HG03045 (cell line): ENCODE results near the gene MAPK6.
"Not testable (repeated sequence)": the region's sequence is repeated elsewhere in the genome, so short reads cannot be mapped to it uniquely, and the experiment has no call there.

Source experiments
- ATAC-seq: cut with Tn5 transposase; IDR thresholded peaks from one replicate; pipeline ENCODE4 v1.9.1; 2021; ENCODE audit warnings: mild to moderate bottlenecking, moderate library complexity; ENCODE audit not compliant: unreplicated experiment

The MAPK6 gene

DNA sequence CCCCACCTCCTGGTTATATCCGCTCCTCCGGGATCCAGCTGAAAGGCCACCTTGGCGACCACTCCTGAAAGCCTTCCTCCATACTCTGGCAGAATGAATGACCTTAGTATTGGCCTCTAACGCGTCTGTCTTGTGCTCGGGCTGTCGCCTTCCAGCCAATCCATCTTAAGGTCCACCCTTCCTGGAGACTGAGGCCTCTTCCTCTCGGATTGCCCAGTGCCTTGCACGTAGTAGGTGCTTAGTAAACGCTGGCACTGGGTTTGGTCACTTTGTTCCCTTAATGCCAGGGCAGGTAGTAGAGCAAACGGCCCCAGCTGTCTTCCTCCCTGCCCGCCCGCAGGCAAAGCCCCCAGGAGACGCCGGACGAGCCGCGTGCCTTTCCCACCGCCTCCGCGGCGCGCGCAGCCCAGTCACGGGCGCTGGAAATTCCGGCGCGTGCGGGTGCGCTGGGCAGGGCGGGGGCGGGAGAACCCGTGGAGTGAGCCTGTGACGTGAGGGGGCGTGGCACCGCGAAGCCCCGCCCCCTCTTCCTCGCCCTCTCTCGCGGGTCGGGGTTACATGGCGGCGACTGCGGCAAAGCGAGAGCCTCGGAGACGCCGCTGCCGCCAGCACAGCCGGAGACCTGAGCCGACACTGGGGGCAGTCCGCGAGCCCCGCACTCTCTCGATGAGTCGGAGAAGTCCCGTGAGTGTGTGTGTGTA lies at the start of gene MAPK6:
Gene MAPK6 (plus strand): TSS at position 527 of the 701 bp plus-strand sequence. CDS start 27,242 bp downstream, outside the sequence.
- peak; percentile 76 for ATAC-seq

DNA sequence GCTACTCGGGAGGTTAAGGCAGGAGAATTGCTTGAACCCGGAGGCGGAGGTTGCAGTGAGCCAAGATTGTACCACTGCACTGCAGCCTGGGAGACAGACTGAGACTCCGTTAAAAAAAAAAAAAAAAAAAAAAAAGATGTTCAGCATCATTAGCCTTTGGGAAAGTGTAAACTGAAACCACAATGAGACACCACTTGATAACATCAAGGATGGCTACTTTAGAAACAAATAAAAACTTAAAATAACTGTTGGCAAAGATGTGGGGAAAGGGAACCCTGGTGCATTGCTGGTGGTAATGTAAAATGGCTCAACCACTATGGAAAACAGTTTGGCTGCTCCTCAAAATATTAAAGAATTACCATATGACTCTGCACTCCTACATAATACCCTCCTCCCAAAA lies 49.3 kb upstream of the MAPK6 start:
- no peak for ATAC-seq

DNA sequence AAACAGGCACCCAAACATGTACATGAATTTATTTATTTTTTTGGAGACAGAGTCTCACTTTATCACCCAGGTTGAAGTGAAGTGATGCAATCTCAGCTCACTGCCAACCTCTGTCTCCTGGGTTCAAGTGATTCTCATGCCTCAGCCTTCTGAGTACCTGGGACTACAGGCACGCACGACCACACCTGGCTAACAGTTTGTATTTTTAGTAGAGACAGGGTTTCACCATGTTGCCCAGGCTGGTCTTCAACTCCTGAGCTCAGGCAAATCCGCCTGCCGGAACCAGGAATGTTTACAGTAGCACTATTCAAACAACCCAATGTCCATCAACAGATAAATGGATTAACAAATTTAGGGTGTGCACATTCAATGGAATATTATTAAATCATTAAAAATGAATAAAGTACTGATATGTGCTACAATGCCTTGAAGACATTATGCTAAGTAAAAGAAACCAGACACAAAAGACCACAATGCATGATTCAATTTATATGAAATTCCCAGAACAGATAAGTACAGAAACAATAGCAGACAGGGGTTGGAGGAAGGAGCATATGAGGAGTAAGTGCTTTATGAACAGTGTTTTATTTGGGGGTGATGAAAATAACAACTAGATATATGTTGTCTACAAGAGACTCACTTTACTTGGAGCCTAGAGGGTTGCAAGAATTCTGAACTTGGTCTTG lies 48.7 kb upstream of the MAPK6 start:
- no peak for ATAC-seq

DNA sequence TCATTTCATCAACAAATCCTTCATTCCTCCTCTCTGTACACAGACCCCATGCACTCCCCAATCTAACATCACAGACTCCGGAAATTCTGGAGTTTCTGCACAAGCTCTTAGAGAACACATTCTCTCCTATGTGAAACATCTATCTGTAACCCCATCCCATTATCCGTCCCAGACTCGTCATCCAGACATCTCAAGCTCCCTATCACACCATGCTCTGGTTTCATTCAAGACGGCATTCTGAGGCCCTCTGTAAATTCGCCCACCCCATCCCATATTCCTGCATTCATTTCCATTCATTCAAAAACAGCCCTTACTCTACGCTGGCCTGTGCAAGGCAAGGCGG lies 48.0 kb upstream of the MAPK6 start:
- ATAC-seq: no peak

DNA sequence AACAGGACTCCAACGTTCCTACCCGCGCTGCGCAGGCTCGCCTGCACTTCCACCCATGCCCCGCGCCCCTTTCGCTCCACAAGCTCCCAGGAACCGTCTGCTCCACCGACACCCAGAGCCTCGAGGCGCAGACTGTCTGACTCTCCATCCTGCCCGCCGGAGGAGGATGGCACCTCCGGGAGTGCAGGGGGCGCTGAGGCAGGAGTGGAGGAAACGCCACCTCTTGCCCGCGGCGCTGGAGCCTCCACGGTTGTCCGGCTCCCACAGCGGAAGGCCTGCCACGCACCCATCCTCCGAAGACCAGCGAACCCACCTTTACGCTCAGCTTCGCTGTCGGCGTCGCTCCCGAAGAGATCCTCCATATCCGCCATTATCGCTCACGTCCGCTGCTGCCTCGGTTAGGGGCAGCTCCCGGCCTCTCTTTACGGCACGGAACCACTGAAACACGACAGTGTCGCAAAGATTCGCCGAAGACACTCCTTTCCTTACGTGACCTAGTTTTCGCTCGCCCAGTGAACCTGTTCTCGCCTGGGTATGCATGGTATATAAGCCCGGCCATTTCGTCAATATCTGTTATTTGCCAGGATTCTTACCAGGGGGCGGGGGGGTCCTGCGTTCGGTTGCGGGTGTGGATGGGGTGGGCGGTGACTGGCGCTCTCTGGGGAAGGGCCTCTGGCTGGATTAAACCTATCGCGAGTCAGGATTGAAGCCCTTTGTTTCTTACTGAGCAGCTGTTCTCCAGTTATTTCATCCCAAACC lies 47.5 kb upstream of the MAPK6 start, which contains the start of gene LEO1:
Gene LEO1 (minus strand): TSS at position 404 of the 759 bp plus-strand sequence. CDS start 33 bp downstream, at position 371.
- ATAC-seq: peak; percentile 87

DNA sequence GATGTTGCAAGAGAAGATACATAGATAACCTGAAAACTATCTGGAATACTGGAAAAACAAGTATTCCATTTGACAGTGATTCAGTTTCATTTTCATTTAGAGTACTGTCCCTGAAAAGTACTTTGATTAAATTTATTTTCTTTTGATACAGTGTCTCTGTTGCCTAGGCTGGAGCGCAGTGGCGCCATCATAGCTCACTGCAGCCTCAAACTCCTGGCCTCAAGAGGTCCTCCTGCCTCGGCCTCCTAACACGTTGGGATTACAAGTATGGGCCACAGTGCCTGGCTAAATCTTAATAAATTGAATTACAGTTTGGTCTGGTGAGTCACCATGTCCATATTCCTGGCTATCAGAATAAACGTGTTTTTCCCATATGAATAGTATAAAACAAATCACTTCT lies 45.8 kb upstream of the MAPK6 start:
- no peak for ATAC-seq

DNA sequence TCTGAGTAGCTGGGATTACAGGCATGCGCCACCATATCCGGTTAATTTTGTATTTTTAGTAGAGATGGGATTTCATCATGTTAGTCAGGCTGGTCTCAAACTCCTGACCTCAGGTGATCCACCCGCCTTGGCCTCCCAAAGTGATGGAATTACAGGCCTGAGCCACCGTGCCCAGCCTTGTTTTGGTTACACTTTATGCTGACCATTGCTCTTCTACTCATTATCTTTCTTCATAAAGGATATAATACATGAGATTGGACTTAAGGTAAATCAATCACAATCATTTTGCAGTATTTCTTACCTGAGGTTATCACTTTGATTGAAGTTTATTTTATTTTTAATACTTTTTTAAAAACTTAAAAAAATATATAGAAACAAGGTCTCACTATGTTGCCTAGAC lies 45.2 kb upstream of the MAPK6 start:
- no peak for ATAC-seq

DNA sequence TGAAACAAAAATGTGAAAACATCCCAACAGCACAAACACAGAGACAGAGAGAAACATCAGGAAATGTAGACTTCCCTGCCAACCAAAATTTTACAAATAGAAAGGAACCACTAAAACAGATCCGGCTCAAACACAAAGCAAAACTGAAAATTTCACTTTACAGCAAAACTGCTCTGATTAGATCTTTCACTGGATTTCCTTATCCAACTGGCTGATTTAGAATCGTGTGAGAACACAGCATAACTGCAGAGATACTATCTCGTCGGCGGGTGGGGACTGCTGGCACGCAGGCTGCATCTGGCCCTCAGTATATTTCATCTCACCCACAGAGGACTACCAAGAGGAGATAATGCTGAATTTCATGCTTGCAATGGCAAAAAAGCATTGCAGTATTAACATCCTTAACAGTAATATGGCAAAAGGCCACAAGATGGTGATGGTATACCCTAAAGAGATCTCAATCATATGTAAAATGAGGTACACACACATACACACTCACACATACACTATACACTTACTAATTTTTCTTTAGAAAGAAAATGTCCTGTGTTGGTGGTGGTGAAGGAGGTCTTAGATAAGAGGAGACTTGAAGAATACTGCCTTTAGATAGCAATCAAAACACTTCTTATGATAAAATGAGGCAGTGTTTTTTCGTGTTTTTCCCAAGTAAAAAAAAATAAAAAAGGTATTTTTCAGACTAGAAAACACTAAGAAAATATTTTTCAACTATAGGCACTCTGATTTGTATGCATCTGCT lies 36.8 kb upstream of the MAPK6 start:
- peak; percentile 72 for ATAC-seq

DNA sequence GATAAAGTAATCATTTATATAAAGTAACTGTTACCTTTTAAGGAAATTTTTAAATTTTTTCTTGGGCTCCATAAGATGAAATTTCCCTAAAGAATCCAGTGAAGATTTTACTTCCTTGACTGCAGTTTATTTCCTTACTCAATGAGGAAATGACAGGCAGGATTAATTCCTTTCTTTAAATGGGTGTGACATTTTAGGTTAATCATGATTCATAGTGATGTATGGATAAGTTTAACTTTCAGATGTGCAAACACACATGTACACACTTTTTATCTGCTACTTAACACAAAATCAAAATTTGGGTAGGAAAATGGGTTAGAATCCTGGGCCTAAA lies 36.3 kb upstream of the MAPK6 start:
- no peak for ATAC-seq

DNA sequence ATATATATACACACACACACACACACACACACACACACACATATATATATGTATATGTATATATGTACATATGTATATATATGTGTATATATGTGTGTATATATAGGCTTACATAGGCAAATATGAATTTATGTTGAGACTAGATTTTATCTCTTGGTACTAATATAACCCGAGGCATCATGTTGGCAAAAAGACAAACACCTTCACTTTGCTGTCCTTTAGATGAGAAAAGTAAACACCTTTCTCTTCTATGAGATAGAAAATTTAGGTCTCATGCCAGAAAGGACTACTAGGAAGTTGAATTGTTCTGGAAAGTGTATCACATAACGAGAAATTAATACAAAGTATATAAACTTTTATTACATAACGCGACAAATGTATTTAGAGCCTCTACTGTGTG lies 27.9 kb upstream of the MAPK6 start:
- ATAC-seq: no peak

DNA sequence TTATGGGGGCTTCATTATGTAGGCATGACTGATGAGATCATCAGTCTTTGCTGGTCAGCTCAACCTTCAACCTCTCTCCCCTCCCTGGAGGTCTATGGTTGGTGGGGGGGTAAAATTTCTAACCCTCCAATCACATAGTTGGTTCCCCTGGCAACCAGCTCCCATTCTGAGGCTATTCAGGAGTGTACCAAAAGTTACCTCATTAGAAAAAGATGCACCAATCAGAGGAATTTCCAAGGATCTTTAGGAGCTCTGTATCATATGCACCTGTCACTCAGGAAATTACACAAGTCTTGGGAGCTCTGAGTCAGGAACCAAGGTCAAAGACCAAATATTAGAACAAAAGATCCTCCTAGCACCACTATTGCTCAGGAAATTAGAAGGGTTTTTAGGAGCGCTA lies 26.1 kb upstream of the MAPK6 start:
- ATAC-seq: no peak

DNA sequence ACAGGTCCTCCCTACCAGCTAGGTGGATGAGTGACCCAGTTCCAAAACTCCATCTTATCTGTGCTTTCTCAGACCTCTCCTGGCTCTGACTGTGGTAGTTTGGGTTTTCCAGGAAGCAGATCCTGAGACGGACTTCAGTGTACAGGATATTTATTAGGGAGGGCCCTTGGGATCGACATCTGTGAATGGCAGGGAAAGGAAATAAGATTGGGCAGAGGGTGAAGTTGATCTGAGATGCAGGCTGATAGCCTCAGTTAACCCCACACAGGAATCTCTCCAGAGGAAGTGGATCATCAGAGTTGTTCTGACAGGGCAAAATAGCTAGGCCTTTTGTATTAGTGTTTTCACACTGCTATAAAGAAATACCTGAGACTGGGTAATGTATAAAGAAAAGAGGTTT lies 16.7 kb upstream of the MAPK6 start:
- ATAC-seq: no peak

DNA sequence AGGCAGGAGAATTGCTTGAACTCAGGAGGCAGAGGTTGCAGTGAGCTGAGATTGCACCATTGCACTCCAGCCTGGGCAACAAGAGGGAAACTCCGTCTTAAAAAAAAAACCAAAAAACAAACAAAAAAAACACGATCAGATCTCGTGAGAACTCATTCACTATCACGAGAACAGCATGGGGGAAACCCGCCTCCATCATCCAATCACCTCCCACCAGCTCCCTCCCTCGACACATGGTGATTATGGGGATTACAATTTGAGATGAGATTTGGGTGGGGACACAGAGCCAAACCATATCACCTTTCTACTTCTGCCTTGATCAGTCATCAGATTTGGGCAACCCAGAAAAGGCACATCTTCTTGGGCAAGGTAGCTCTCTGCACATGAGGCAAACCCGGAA lies 15.9 kb upstream of the MAPK6 start:
- not testable (repeated sequence) for ATAC-seq

DNA sequence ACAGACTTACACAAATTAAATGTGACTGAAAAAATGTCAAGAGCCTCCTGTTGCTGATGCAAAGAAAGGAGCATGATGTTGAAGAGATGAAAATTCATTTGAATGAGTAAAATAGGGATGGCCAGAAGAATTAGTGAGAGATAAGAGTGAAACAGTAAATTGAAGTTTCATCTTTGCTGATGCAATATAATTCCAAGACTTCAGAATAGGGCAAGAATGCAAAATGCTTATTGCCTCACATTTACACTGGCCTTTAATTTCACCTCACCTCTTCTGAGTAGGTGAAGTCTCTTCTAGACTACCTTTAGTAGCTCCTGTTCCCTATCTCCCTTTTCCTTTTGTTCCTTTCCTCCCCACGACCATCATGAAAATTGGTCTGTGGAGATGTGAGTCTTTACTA lies 15.3 kb upstream of the MAPK6 start:
- ATAC-seq: no peak

DNA sequence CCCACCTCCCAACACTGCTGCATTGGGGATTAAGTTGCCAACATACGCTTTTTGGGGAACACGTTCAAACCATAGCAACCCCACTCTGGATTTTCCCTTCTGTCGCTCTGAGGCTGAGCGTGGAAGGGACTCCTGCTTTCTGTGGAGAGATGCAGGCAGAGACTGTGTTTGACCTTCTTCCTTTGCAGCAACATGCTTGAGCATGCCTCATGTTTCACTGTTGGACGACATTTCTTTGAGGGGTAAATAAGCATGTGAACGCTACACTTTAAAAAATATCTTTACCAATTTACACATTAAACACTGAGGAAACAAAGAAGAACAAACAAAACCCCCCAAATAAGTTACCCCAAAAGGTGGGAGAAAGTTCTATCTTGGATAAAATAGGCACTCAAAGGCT lies 14.2 kb upstream of the MAPK6 start:
- no peak for ATAC-seq

DNA sequence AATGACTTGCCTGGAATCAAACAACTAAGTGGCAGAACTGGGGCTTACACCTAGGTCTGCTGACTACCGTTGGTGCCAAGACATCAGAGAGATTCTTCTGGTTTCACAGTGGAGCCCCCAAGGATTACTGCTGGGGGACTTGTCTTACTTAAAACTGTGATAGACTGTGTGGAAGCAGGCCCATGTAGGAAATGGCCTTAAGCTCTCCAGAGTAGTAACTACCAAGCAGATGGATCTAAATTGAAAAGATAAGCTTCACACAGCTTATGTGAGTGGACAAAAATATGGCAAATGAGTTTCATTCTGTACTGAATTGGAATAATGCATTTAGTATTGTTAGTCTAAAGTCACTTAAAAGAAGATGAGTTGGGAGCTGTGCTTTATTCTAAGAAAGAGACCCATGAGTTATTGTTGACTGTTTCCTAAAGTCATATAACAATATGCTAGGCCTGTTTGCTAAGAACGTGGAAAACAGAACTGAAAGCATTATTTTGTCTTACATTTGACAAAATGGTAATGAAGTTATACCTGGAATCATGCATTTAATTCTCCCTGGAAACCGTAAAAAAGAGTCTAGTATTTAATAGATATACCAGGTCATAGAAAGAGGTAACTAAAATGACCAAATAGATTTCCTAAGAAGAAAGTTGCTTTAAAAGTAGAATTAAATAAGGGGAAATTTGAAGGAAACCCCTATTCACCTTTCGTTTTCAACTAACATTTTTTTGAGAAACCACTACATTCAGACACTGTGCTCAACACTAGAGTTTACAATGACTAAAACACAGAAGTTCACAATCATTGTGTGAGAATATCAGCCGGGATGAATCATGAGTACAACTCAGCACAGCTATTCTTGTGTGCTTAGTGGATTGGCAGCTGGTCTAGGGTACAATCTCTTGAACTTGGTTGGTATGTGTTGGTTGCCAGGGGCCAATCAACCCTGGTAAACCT lies 13.0 kb upstream of the MAPK6 start:
- peak; percentile 87 for ATAC-seq

DNA sequence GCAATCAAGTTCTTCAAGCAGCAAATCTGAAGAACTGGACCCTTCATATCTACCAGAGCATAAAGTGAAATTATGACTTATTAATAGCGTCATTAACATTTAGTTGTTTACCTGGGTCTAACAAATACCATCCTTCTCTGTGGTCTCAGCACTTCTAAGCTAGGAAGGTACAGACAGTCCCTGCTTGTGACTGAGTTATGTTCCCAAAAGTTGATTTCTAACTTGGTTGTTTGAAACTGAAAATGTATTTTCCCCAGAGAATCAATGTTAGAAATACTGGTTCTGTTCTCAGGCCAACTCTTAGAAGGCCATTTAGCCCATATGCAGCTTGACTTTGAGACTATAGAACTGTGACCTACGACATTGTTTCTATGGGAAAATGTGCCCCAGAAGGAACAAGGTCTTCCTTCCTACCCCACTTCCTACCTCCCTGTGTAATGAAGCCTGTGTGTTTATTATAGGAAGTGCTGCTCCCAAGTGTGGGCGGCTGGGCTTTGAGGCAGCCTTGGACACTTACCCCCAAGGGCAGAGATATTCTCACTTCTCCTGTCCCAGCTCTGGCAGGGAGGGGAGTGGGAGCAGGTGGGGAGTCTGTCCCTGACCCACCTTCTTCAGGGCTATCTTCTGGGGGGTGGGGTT lies 12.2 kb upstream of the MAPK6 start:
- peak; percentile 34 for ATAC-seq

DNA sequence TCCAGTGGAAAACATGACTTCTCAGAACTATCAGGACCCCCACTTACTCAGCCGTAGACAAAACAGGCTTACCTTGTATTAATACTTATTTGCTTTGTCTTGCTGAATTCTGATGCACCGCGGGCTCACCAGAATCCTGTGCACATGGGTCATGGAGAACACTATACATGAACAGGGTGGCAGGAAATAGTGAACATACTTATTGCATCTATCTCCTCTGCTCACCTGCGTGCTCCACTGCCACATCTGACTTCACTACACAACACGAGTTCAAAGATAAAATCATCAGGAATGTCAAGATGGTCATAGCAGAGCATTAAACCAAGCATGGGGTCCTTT lies 10.7 kb upstream of the MAPK6 start:
- no peak for ATAC-seq

DNA sequence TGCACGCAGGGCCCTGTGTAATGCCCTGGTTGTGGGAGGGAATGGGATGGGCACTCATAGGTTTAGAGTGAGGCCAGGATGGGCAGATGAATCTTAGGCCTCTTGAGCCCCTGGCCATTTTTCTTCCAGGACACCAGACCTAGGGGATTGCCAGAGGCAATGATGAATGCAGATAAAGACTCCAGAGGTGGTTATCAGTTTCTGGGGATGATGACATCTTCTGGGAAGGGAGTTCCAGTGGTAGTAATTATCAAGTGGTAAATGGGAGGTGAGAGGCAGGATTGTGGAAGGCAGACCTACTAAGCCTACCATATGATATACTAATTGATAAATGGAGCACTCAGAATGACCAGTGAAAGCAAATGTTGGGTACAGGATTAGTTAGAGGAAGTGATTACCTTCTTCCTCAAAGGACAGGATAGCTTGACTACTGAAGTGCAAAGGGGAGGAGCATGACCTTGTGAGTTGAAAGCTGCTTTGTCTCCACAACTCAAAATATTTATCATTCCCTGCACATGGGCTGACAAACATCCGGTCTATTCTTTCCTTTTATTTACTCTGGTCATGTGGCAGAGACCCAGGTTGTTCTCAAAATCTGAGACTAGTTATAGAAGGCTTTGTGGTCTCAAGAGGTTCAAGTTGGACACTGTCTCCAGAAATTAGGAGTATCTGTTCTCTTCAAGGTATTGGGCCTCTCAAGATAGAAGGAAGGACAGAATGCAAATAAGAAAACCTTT lies 10.2 kb upstream of the MAPK6 start:
- ATAC-seq: no peak
